Pancreas (tissue), 10 donors: ENCODE measurements around the gene EXOC3. TPM values are rescaled to one million over a fixed set of nuclear protein-coding genes. Genes with fewer than 3 reads are reported as not detected.

Experiments used
- ATAC-seq, 4 donors: fragments of 200-7000 bp; cut with Tn5 transposase; one replicate each; pipeline versions ENCODE4 v1.8.0 to v1.9.1; 2020; ENCODE audit warnings: mild to moderate bottlenecking in 4 of 4, moderate library complexity in 4 of 4
- DNase-seq, 6 donors: peaks; one replicate each; pipeline ENCODE4 v3.0.0-alpha.2; 2020
- FAIRE-seq: peaks from 2 replicates; lab custom pipeline; 2012; peaks lifted over from hg19 to GRCh38; lab: Jason Lieb, UNC
- H3K27ac ChIP-seq, 4 donors: fragments of 200-600 bp; sonication (generic); 1 replicate in 3 of 4; 2 replicates in 1 of 4; pipeline versions ENCODE4 v1.5.0 to v1.8.0; 2020
- H3K27me3 ChIP-seq, 4 donors: fragments of 200-600 bp; one replicate each; pipeline ENCODE4 v1.8.0; 2021
- H3K36me3 ChIP-seq, 3 donors: fragments of 200-600 bp; sonication (generic) in 1 of 3; one replicate each; pipeline versions ENCODE4 v1.5.0 to v1.8.0; 2020 to 2021
- H3K4me1 ChIP-seq, 3 donors: fragments of 200-600 bp; one replicate each; pipeline ENCODE4 v1.8.0; 2021
- H3K4me3 ChIP-seq, 4 donors: fragments of 200-600 bp; sonication (generic) in 2 of 4; one replicate each; pipeline versions ENCODE4 v1.5.0 to v1.8.0; 2020 to 2021
- H3K9me3 ChIP-seq, 4 donors: fragments of 200-600 bp; one replicate each; pipeline ENCODE4 v1.8.0; 2021
- CTCF ChIP-seq, 4 donors: fragments of 200-600 bp; sonication (generic) in 3 of 4; IDR thresholded peaks; one replicate each; pipeline versions ENCODE4 v1.5.0 to v1.8.0; 2021; ENCODE audit warnings: antibody characterized with exemption in 4 of 4
- WGBS, 2 donors: extraction: QIAGEN DNeasy Blood & Tissue Kit; methylation state at CpG; one replicate each; pipeline ENCODE4 v1.1.7; 2013; 5-methylcytosine and 5-hydroxymethylcytosine counted together
- intact Hi-C, 3 donors: fragments of 100-400 bp; cut with DNase I; formaldehyde crosslinking; loops; one replicate each; pipeline versions ENCODE4 v1.11.1 to v1.14.2; 2022
- polyA plus RNA-seq, 2 donors: library from polyadenylated mRNA; stranded (reverse); fragments of 200-250 nt; gene quantifications; one replicate each; pipeline ENCODE4 v1.2.3, GENCODE V29; 2013
- total RNA-seq, 6 donors: library from RNA; stranded (reverse); fragmentation: NEBNext Ultra II Directional in 4 of 6; extraction: Animal tissue kit (Norgen Biotek cat#: 25700) in 4 of 6; gene quantifications; one replicate each; pipeline versions ENCODE4 v1.2.1 to v1.2.4, GENCODE V29; 2021 to 2023
- donor health status: healthy with polysubstance abuse.
- donor health status: DM: no; HTN: no; CAD: no; lungs with moderate emphysema.
- donor health status: DM: no; HTN: no; CAD: no.
- donor health status: control.
- donor health status: control.
- donor health status: Bipolar disorder and iron deficiency.
- donor health status: DM: yes; HTN: yes; CAD: no.
- donor health status: DM: no; HTN: no; CAD: no.
- donor health status: DM: no; HTN: no; CAD: no.
- donor health status: DM: yes; HTN: yes; CAD: no.

The EXOC3 gene
- total and polyA plus RNA-seq, 8 donors: 24.5 to 71.8 (median 38.8) TPM

GRCh38 chr5:404666-405241 lies 38.2 kb upstream of the EXOC3 start:
- H3K4me1 ChIP-seq: peaks cover 0 to 6% (median 0%) of the 10 kb centered on the region in 3 donors
- ATAC-seq: no peak
- WGBS, 2 donors: 65 to 76% methylated on average over 12 of the region's 12 CpGs
- TF ChIP-seq CTCF (IDR thresholded peaks at IDR 0.05): no peak
- H3K36me3 ChIP-seq: no peaks in the 10 kb centered on the region
- intact Hi-C loops: no loop called here
- no peaks in the 10 kb centered on the region for H3K9me3 ChIP-seq
- no peak for DNase-seq
- H3K27me3 ChIP-seq: no peaks in the 10 kb centered on the region
- H3K27ac ChIP-seq: no peak overlapping the region
- H3K4me3 ChIP-seq: no peak overlapping the region
- no peak for FAIRE-seq

GRCh38 chr5:405421-405820 lies 37.6 kb upstream of the EXOC3 start:
- H3K4me3 ChIP-seq: no peak overlapping the region
- WGBS, 2 donors: 66 to 77% methylated on average over 18 of the region's 18 CpGs
- H3K9me3 ChIP-seq: no peaks in the 10 kb centered on the region
- TF ChIP-seq CTCF (IDR thresholded peaks at IDR 0.05): no peak
- intact Hi-C loops: no loop called here
- H3K36me3 ChIP-seq: no peaks in the 10 kb centered on the region
- no peak for FAIRE-seq
- no peak for DNase-seq
- no peak overlapping the region for H3K27ac ChIP-seq
- no peak for ATAC-seq
- H3K4me1 ChIP-seq: peaks cover 0 to under 1% (median 0%) of the 10 kb centered on the region in 3 donors
- no peaks in the 10 kb centered on the region for H3K27me3 ChIP-seq

- Histone ChIP-seq H3K9me3 (no peaks in the 10 kb centered on the region), H3K4me3 (no peak overlapping the region), H3K4me1 (no peaks in the 10 kb centered on the region), H3K27ac (no peak overlapping the region), H3K36me3 (no peaks in the 10 kb centered on the region), H3K27me3 (peaks cover 0 to 4% (median 2%) of the 10 kb centered on the region in 4 donors)
- intact Hi-C loops: no loop called here
- WGBS, 2 donors: 60 to 71% methylated on average over 9 of the region's 9 CpGs
- ATAC-seq (no peak), FAIRE-seq (no peak), DNase-seq (no peak)
- TF ChIP-seq CTCF (IDR thresholded peaks at IDR 0.05): no peak
Measured at GRCh38 chr5:406041-406440, 36.9 kb upstream of the EXOC3 start.

GRCh38 chr5:407051-407450 lies 35.9 kb upstream of the EXOC3 start:
- Histone ChIP-seq H3K27ac (no peak overlapping the region), H3K4me1 (no peaks in the 10 kb centered on the region), H3K9me3 (no peaks in the 10 kb centered on the region), H3K4me3 (no peak overlapping the region), H3K36me3 (no peaks in the 10 kb centered on the region), H3K27me3 (peaks cover 0 to 5% (median 2%) of the 10 kb centered on the region in 4 donors)
- 63 to 70% methylated on average over 6 of the region's 6 CpGs for WGBS, 2 donors
- no peak for ATAC-seq
- intact Hi-C loops: no loop called here
- no peak for FAIRE-seq
- DNase-seq: no peak
- no peak for TF ChIP-seq CTCF (IDR thresholded peaks at IDR 0.05)

GRCh38 chr5:407801-408268 lies 35.1 kb upstream of the EXOC3 start:
- 66 to 69% methylated on average over 8 of the region's 8 CpGs for WGBS, 2 donors
- no peak overlapping the region for H3K27ac ChIP-seq
- TF ChIP-seq CTCF (IDR thresholded peaks at IDR 0.05): no peak
- no peak for ATAC-seq
- H3K36me3 ChIP-seq: no peaks in the 10 kb centered on the region
- no peak overlapping the region for H3K4me3 ChIP-seq
- FAIRE-seq: no peak
- peaks cover 0 to 5% (median 2%) of the 10 kb centered on the region in 4 donors for H3K27me3 ChIP-seq
- H3K4me1 ChIP-seq: no peaks in the 10 kb centered on the region
- no peaks in the 10 kb centered on the region for H3K9me3 ChIP-seq
- intact Hi-C loops: no loop called here
- DNase-seq: no peak
